Fibroblast of skin of abdomen (primary cell): ENCODE data around the gene SLC43A1.

Source experiments
- DNase-seq: peaks from one replicate; pipeline ENCODE4 v3.0.0-alpha.2; 2013

SLC43A1 gene

GRCh38 chr11:57527056-57527631, 11.6 kb upstream of the SLC43A1 start:
- peak; percentile 44 for DNase-seq

- DNase-seq: no peak
Measured at GRCh38 chr11:57523419-57523818, 7.9 kb upstream of the SLC43A1 start.

- DNase-seq: no peak
Measured at GRCh38 chr11:57521116-57521515, 5.6 kb upstream of the SLC43A1 start.

GRCh38 chr11:57516061-57516443, 550 bp upstream of the SLC43A1 start:
- no peak for DNase-seq

- peak; percentile 23 for DNase-seq
Measured at GRCh38 chr11:57514538-57515331, 767 bp downstream of the SLC43A1 start.

GRCh38 chr11:57513911-57514537, 1.5 kb downstream of the SLC43A1 start:
- no peak for DNase-seq

- DNase-seq: no peak
Measured at GRCh38 chr11:57513452-57513795, 2.1 kb downstream of the SLC43A1 start.

- DNase-seq: no peak
Measured at GRCh38 chr11:57512646-57513451, 2.7 kb downstream of the SLC43A1 start.

- no peak for DNase-seq
Measured at GRCh38 chr11:57511741-57512430, 3.6 kb downstream of the SLC43A1 start.

- no peak for DNase-seq
Measured at GRCh38 chr11:57508341-57509170, 6.9 kb downstream of the SLC43A1 start.

- no peak for DNase-seq
Measured at GRCh38 chr11:57506522-57506921, 9.0 kb downstream of the SLC43A1 start.

- no peak for DNase-seq
Measured at GRCh38 chr11:57504511-57504910, 11.0 kb downstream of the SLC43A1 start.

GRCh38 chr11:57502870-57503269, 12.6 kb downstream of the SLC43A1 start:
- no peak for DNase-seq

- DNase-seq: no peak
Measured at GRCh38 chr11:57502376-57502775, 13.1 kb downstream of the SLC43A1 start.

GRCh38 chr11:57501953-57502352, 13.5 kb downstream of the SLC43A1 start:
- no peak for DNase-seq

GRCh38 chr11:57500926-57501325, 14.6 kb downstream of the SLC43A1 start:
- DNase-seq: no peak

- no peak for DNase-seq
Measured at GRCh38 chr11:57500515-57500914, 15.0 kb downstream of the SLC43A1 start.

GRCh38 chr11:57499983-57500461, 15.5 kb downstream of the SLC43A1 start:
- DNase-seq: no peak

- DNase-seq: peak; percentile 85
Measured at GRCh38 chr11:57499413-57499982, 16.0 kb downstream of the SLC43A1 start.

GRCh38 chr11:57498540-57498939, 17.0 kb downstream of the SLC43A1 start:
- DNase-seq: no peak
